Measurements from ENCODE around the gene SMAD6. TPM values are rescaled to one million over a fixed set of nuclear protein-coding genes. Genes with fewer than 3 reads are reported as not detected.
A peak's percentile ranks its signal among the peaks of the same experiment; 100 is the strongest.

The SMAD6 gene
- polyA plus RNA-seq, 1 donor: 3.7 TPM

GRCh38 chr15:66740802-66741201, 38.8 kb downstream of the SMAD6 start:
- DNase-seq (ENCODE audit: low read depth): peak; percentile 64

GRCh38 chr15:66741646-66742045, 39.6 kb downstream of the SMAD6 start:
- DNase-seq (ENCODE audit: low read depth): no peak

- DNase-seq (ENCODE audit: low read depth): no peak
Measured at GRCh38 chr15:66742286-66742685, 40.2 kb downstream of the SMAD6 start.

- no peak for DNase-seq (ENCODE audit: low read depth)
Measured at GRCh38 chr15:66743204-66743603, 41.2 kb downstream of the SMAD6 start.

- DNase-seq (ENCODE audit: low read depth): no peak
Measured at GRCh38 chr15:66743703-66744536, 41.9 kb downstream of the SMAD6 start.

GRCh38 chr15:66744610-66745279, 42.7 kb downstream of the SMAD6 start:
- no peak for DNase-seq (ENCODE audit: low read depth)

GRCh38 chr15:66745530-66746230, 43.6 kb downstream of the SMAD6 start:
- DNase-seq (ENCODE audit: low read depth): no peak

- no peak for DNase-seq (ENCODE audit: low read depth)
Measured at GRCh38 chr15:66746231-66746605, 44.2 kb downstream of the SMAD6 start.

GRCh38 chr15:66747223-66747622, 45.2 kb downstream of the SMAD6 start:
- DNase-seq (ENCODE audit: low read depth): no peak

GRCh38 chr15:66747886-66748707, 46.1 kb downstream of the SMAD6 start:
- no peak for DNase-seq (ENCODE audit: low read depth)

GRCh38 chr15:66748708-66749035, 46.6 kb downstream of the SMAD6 start:
- DNase-seq (ENCODE audit: low read depth): no peak

- no peak for DNase-seq (ENCODE audit: low read depth)
Measured at GRCh38 chr15:66749841-66750575, 48.0 kb downstream of the SMAD6 start.

- DNase-seq (ENCODE audit: low read depth): no peak
Measured at GRCh38 chr15:66750609-66751008, 48.6 kb downstream of the SMAD6 start.

GRCh38 chr15:66751579-66751978, 49.5 kb downstream of the SMAD6 start:
- no peak for DNase-seq (ENCODE audit: low read depth)

GRCh38 chr15:66752078-66752477, 50.0 kb downstream of the SMAD6 start:
- no peak for DNase-seq (ENCODE audit: low read depth)

GRCh38 chr15:66753687-66754377, 51.8 kb downstream of the SMAD6 start:
- DNase-seq (ENCODE audit: low read depth): no peak

- no peak for DNase-seq (ENCODE audit: low read depth)
Measured at GRCh38 chr15:66754789-66755188, 52.8 kb downstream of the SMAD6 start.

GRCh38 chr15:66755298-66756068, 53.4 kb downstream of the SMAD6 start:
- DNase-seq (ENCODE audit: low read depth): no peak

- DNase-seq (ENCODE audit: low read depth): peak; percentile 49
Measured at GRCh38 chr15:66756295-66756694, 54.3 kb downstream of the SMAD6 start.

GRCh38 chr15:66757030-66757429, 55.0 kb downstream of the SMAD6 start:
- DNase-seq (ENCODE audit: low read depth): no peak
